IPS DF 6.9 (cell line): ENCODE measurements around the gene SEMA3E.

ENCODE experiments used
- DNase-seq: peaks from one replicate; pipeline ENCODE4 v3.0.0-alpha.2; 2013; ENCODE audit warnings: low read depth, low spot score
- H3K27ac ChIP-seq: one replicate; pipeline ENCODE4 v1.5.1; 2013; ENCODE audit warnings: low read length, control low read depth
- H3K27me3 ChIP-seq: 2 replicates; pipeline ENCODE4 v1.6.1; 2013; ENCODE audit warnings: mild to moderate bottlenecking, low read length; ENCODE audit not compliant: control insufficient read depth, insufficient read depth
- H3K36me3 ChIP-seq: 2 replicates; pipeline ENCODE4 v1.6.1; 2013; ENCODE audit warnings: low read length; ENCODE audit not compliant: control insufficient read depth, insufficient read depth
- H3K4me1 ChIP-seq: 2 replicates; pipeline ENCODE4 v1.6.1; 2013; ENCODE audit warnings: low read length; ENCODE audit not compliant: control insufficient read depth, insufficient read depth
- H3K4me3 ChIP-seq: 2 replicates; pipeline ENCODE4 v1.5.1; 2013; ENCODE audit warnings: mild to moderate bottlenecking, low read length
- H3K9me3 ChIP-seq: 2 replicates; pipeline ENCODE4 v1.6.1; 2013; ENCODE audit warnings: low read length, inconsistent platforms; ENCODE audit not compliant: control insufficient read depth, insufficient read depth
- WGBS: extraction: QIAGEN DNeasy Blood & Tissue Kit; methylation state at CpG from one replicate; pipeline ENCODE4 v1.1.7; 2013; ENCODE audit warnings: mixed read lengths, missing lambda C conversion rate; ENCODE audit not compliant: insufficient read length, insufficient coverage; 5-methylcytosine and 5-hydroxymethylcytosine counted together

The SEMA3E gene

DNA sequence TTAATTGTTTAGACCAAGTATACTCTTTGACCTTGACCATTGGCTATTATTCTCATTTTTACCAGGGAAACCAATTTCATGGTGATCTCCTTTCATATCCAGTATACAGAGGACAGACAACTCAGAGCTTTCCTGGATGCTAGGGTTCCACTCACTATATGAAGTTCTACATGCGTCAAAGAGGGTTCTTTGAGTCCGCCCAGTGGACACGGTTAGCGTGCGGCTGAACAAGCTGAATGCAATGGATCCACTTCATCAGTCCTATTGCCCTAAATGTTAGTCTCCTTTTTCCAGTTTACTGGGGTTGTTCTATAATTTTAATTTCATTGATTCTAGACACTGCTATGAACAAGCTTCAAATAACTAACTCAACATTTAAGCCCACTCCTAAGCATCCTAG is 323.9 kb downstream of the SEMA3E start:
- no CpG with 5 or more reads among the region's 5 CpGs for WGBS
- no peaks in the 10 kb centered on the region for H3K9me3 ChIP-seq

DNA sequence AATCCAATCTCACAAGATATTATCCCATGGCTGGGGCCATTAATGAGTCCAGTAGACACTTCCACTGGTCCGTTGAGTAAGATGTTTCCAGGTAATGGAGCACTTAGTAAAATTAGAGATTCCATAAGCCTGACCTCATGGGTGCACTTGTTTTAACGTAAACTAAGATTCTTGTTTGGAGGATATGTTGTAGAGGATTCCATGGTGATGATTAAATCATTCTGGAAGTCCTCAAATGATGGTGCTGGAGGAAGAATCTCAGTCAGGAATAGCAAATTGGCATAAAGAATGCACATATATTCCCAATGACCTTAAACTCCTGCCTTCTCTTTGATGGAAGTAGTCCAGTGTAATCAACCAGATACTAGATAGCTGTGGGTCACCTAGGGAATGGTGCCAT is 324.3 kb downstream of the SEMA3E start:
- no CpG with 5 or more reads among the region's 2 CpGs for WGBS
- Histone ChIP-seq H3K36me3 (no peaks in the 10 kb centered on the region), H3K27me3 (no peaks in the 10 kb centered on the region), H3K4me3 (no peak overlapping the region), H3K9me3 (no peaks in the 10 kb centered on the region), H3K4me1 (no peaks in the 10 kb centered on the region), H3K27ac (no peak overlapping the region)
- DNase-seq, result no peak

More for the DNA sequence above, 323.9 kb downstream of the SEMA3E start:
- Histone ChIP-seq H3K27me3 (no peaks in the 10 kb centered on the region), H3K4me1 (no peaks in the 10 kb centered on the region), H3K4me3 (no peak overlapping the region), H3K27ac (no peak overlapping the region), H3K36me3 (no peaks in the 10 kb centered on the region)
- no peak for DNase-seq

DNA sequence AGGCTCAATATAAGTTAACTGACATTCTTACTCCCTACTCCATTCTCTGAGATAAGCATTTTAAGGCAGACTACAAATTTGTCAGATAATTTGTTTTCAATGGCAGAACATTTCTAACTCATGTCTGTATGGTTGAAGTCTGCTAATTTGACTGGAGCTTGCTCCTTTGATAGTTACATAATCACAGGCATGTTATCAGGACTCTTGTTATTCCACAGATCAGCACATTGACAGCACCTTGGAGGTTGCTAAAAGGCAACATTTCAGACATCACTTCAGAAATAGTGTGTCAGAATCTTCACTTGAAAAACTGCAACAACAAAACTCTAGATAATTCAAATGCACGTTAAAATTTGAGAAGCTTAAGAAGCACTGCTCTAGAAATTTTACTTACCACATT is 327.9 kb downstream of the SEMA3E start:
- no peaks in the 10 kb centered on the region for H3K9me3 ChIP-seq
- H3K27me3 ChIP-seq, result no peaks in the 10 kb centered on the region
- no peak overlapping the region for H3K4me3 ChIP-seq
- H3K4me1 ChIP-seq, result no peaks in the 10 kb centered on the region
- no CpG with 5 or more reads among the region's 1 CpG for WGBS
- H3K27ac ChIP-seq, result no peak overlapping the region
- H3K36me3 ChIP-seq, result no peaks in the 10 kb centered on the region
- DNase-seq, result no peak

DNA sequence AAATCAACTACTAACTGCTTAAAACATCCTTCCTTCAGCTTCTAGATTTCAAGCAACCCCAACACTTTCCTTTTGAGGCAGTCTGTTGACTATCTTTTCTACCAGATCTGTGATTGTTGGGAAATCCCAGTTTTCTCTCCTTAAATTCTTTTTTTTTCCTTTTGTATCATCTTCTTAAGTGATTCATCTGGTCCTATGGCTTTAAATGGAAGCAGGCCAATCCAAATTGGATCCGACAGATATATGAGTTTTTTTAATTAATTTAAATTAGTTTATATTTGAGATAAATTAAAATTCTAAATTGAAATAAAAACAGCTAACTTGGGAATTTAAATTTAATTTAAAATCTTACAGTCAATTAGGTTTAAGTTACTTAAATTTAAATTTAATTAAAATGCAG is 335.0 kb downstream of the SEMA3E start:
- no peaks in the 10 kb centered on the region for H3K36me3 ChIP-seq
- H3K4me3 ChIP-seq, result no peak overlapping the region
- no peak overlapping the region for H3K27ac ChIP-seq
- H3K4me1 ChIP-seq, result no peaks in the 10 kb centered on the region
- no peaks in the 10 kb centered on the region for H3K9me3 ChIP-seq
- H3K27me3 ChIP-seq, result no peaks in the 10 kb centered on the region
- DNase-seq, result no peak
- no CpG with 5 or more reads among the region's 1 CpG for WGBS
